ENCODE measurements around the gene RIMKLB. TPM values are rescaled to one million over a fixed set of nuclear protein-coding genes. Genes with fewer than 3 reads are reported as not detected.
"Not testable (repeated sequence)": the region's sequence is repeated elsewhere in the genome, so short reads cannot be mapped to it uniquely, and the experiment has no call there.

Gene RIMKLB
- total and polyA plus RNA-seq, 2 of the 8 experiments (the other 6 are each of a cell fraction or from before 2014, with no cell fraction given): 37.8 to 78.2 TPM

GRCh38 chr12:8760076-8760475 is 62.3 kb downstream of the RIMKLB start:
- POLR2A ChIA-PET (ENCODE audit: partially characterized antibody); H3K23me2 ChIP-seq (ENCODE audit: low read depth, low read length); H2AK5ac ChIP-seq (ENCODE audit: low read depth, low read length); H4K8ac ChIP-seq (ENCODE audit: extremely low read depth, insufficient read depth, low read length); H4K91ac ChIP-seq (replicated peaks; ENCODE audit: insufficient read length, low read length); H3K9ac ChIP-seq (replicated peaks in 1 of 4; ENCODE audit: extremely low read depth in 1 of 4, low read depth in 3 of 4, low read length in 3 of 4); CTCF ChIA-PET (ENCODE audit: partially characterized antibody); H3K79me1 ChIP-seq (ENCODE audit: low read depth, low read length); H3K23ac ChIP-seq (ENCODE audit: insufficient read length); H4K5ac ChIP-seq (ENCODE audit: insufficient read length, low read depth, low read length); FAIRE-seq; H3K14ac ChIP-seq (ENCODE audit: insufficient read length); H3K27ac ChIP-seq (ENCODE audit: low read depth, low read length); H3K27me3 ChIP-seq (replicated peaks in 1 of 4; ENCODE audit: control insufficient read depth in 3 of 4, extremely low read depth in 1 of 4, insufficient read depth in 3 of 4, low read length in 3 of 4); H3K4me2 ChIP-seq (ENCODE audit: insufficient read depth in 1 of 2, low read depth in 2 of 2, low read length in 2 of 2); H3K56ac ChIP-seq (replicated peaks; ENCODE audit: insufficient read length, low read depth, low read length); H3K4me3 ChIP-seq (ENCODE audit: extremely low read depth in 1 of 4, insufficient read depth in 2 of 4, low read depth in 3 of 4, low read length in 4 of 4); DNase-seq (ENCODE audit: low read depth in 1 of 2, low spot score in 2 of 2); H3K9me3 ChIP-seq (ENCODE audit: insufficient read depth in 2 of 2, low read depth in 1 of 2, low read length in 1 of 2); H4K20me1 ChIP-seq (replicated peaks in 1 of 2; ENCODE audit: control insufficient read depth in 1 of 2, insufficient read depth in 2 of 2, low read length in 2 of 2); H2BK5ac ChIP-seq (ENCODE audit: low read depth, low read length); H2BK120ac ChIP-seq (replicated peaks; ENCODE audit: low read depth, low read length); H3K4me1 ChIP-seq (replicated peaks in 1 of 4; ENCODE audit: control insufficient read depth in 3 of 4, insufficient read depth in 4 of 4, low read length in 3 of 4); H2BK15ac ChIP-seq (ENCODE audit: low read length); H2BK20ac ChIP-seq (ENCODE audit: low read length); H3K18ac ChIP-seq (ENCODE audit: extremely low read depth, low read length); H3K4ac ChIP-seq (replicated peaks; ENCODE audit: insufficient read length, low read depth, low read length); H2BK12ac ChIP-seq (ENCODE audit: low read depth, low read length); H2AFZ ChIP-seq (ENCODE audit: low read length): not testable (repeated sequence)
- H3K36me3 ChIP-seq (ENCODE audit: control insufficient read depth in 2 of 4, insufficient read depth in 4 of 4, low read length in 3 of 4): peaks cover 0 to 26% (median 11%) of the 10 kb centered on the region in 4 experiments; a peak in 6 of 8 replicates
- WGBS, 2 experiments (ENCODE audit: extremely low coverage in 1 of 2, insufficient coverage in 1 of 2, insufficient read length in 1 of 2, insufficient replicate concordance in 2 of 2, low coverage in 1 of 2, low lambda C conversion rate in 2 of 2, missing lambda C conversion rate in 1 of 2): 96% methylated on average over 4 of the region's 4 CpGs; no CpG with 5 or more reads in 1 of the 2 experiments
- peaks cover 0 to 21% of the 10 kb centered on the region in 2 experiments; a peak in 2 of 4 replicates for H3K79me2 ChIP-seq (ENCODE audit: control insufficient read depth in 1 of 2, insufficient read depth in 2 of 2, low read length in 2 of 2)

GRCh38 chr12:8762701-8763100 is 64.9 kb downstream of the RIMKLB start:
- not testable (repeated sequence) for H2BK120ac ChIP-seq (replicated peaks; ENCODE audit: low read depth, low read length); H3K4me2 ChIP-seq (ENCODE audit: insufficient read depth in 1 of 2, low read depth in 2 of 2, low read length in 2 of 2); H2AK5ac ChIP-seq (ENCODE audit: low read depth, low read length); H3K4ac ChIP-seq (replicated peaks; ENCODE audit: insufficient read length, low read depth, low read length); H3K14ac ChIP-seq (ENCODE audit: insufficient read length); H4K20me1 ChIP-seq (replicated peaks in 1 of 2; ENCODE audit: control insufficient read depth in 1 of 2, insufficient read depth in 2 of 2, low read length in 2 of 2); H3K23me2 ChIP-seq (ENCODE audit: low read depth, low read length); H2BK15ac ChIP-seq (ENCODE audit: low read length); H2BK12ac ChIP-seq (ENCODE audit: low read depth, low read length); FAIRE-seq; H3K9ac ChIP-seq (replicated peaks in 1 of 4; ENCODE audit: extremely low read depth in 1 of 4, low read depth in 3 of 4, low read length in 3 of 4); DNase-seq (ENCODE audit: low read depth in 1 of 2, low spot score in 2 of 2); H2AFZ ChIP-seq (ENCODE audit: low read length); H4K91ac ChIP-seq (replicated peaks; ENCODE audit: insufficient read length, low read length); H3K27me3 ChIP-seq (replicated peaks in 1 of 4; ENCODE audit: control insufficient read depth in 3 of 4, extremely low read depth in 1 of 4, insufficient read depth in 3 of 4, low read length in 3 of 4); H3K18ac ChIP-seq (ENCODE audit: extremely low read depth, low read length); H2BK5ac ChIP-seq (ENCODE audit: low read depth, low read length); H4K5ac ChIP-seq (ENCODE audit: insufficient read length, low read depth, low read length); H3K9me3 ChIP-seq (ENCODE audit: insufficient read depth in 2 of 2, low read depth in 1 of 2, low read length in 1 of 2); H3K27ac ChIP-seq (ENCODE audit: low read depth, low read length); H3K23ac ChIP-seq (ENCODE audit: insufficient read length); H3K79me1 ChIP-seq (ENCODE audit: low read depth, low read length); H3K56ac ChIP-seq (replicated peaks; ENCODE audit: insufficient read length, low read depth, low read length); H2BK20ac ChIP-seq (ENCODE audit: low read length); H3K4me1 ChIP-seq (replicated peaks in 1 of 4; ENCODE audit: control insufficient read depth in 3 of 4, insufficient read depth in 4 of 4, low read length in 3 of 4); H3K4me3 ChIP-seq (ENCODE audit: extremely low read depth in 1 of 4, insufficient read depth in 2 of 4, low read depth in 3 of 4, low read length in 4 of 4); H4K8ac ChIP-seq (ENCODE audit: extremely low read depth, insufficient read depth, low read length)
- Histone ChIP-seq H3K79me2 (ENCODE audit: control insufficient read depth in 1 of 2, insufficient read depth in 2 of 2, low read length in 2 of 2) (peaks cover 0 to 20% of the 10 kb centered on the region in 2 experiments; a peak in 2 of 4 replicates), H3K36me3 (ENCODE audit: control insufficient read depth in 2 of 4, insufficient read depth in 4 of 4, low read length in 3 of 4) (peaks cover 0 to 14% (median 1%) of the 10 kb centered on the region in 4 experiments; a peak in 3 of 8 replicates)
- 96% methylated on average over 6 of the region's 6 CpGs; no CpG with 5 or more reads in 1 of the 2 experiments for WGBS, 2 experiments (ENCODE audit: extremely low coverage in 1 of 2, insufficient coverage in 1 of 2, insufficient read length in 1 of 2, insufficient replicate concordance in 2 of 2, low coverage in 1 of 2, low lambda C conversion rate in 2 of 2, missing lambda C conversion rate in 1 of 2)
- ChIA-PET POLR2A (ENCODE audit: partially characterized antibody) (interaction anchor here (1.6 kb wide), 1 partner anchor 16 kb away, joined by 4 read pairs; no protein-coding TSS in a partner anchor), CTCF (ENCODE audit: partially characterized antibody) (interaction anchor here (1.7 to 1.9 kb wide), 2 partner anchors 16 to 62 kb away, joined by 5 to 12 read pairs; no protein-coding TSS in a partner anchor)

Measured in H1 (cell line).